SKM-1 treated with dmso at 0.1 percent for 144 hours (cell line): ENCODE measurements around the gene STAG1.
"Not testable (repeated sequence)": the region's sequence is repeated elsewhere in the genome, so short reads cannot be mapped to it uniquely, and the experiment has no call there.

Experiments used
- DNase-seq: peaks from one replicate; lab custom pipeline; 2025; ENCODE audit not compliant: unreplicated experiment; lab: John Stamatoyannopoulos, UW

The STAG1 gene

DNA sequence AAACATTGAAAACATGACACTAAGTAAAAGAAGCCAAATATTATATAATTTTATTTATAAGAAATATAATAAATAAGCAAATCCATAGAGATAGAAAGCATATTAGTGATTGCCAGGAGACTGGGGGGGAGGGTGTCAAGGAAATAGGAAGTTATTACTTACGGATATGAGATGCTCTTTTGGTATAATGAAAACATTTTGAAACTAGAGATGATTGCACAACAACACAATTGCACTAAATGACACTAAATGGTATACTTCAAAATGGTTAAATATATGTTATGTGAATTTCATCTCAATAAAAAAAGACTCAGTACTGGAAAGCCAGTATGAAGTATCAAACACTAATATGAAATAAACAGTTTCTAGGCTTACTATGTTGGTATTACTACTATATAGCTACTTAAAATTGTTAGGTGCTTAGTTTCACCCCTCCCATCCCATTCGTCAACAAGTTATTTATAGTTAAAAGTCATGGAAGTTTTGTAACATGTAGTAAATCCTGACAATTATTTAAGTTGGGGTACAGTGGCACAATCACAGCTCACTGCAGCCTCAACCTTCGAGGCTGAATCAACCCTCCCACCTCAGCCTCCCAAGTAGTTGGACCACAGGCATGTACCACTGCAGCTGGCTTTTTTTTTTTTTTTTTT, 43.7 kb downstream of the STAG1 start:
- DNase-seq, result no peak

DNA sequence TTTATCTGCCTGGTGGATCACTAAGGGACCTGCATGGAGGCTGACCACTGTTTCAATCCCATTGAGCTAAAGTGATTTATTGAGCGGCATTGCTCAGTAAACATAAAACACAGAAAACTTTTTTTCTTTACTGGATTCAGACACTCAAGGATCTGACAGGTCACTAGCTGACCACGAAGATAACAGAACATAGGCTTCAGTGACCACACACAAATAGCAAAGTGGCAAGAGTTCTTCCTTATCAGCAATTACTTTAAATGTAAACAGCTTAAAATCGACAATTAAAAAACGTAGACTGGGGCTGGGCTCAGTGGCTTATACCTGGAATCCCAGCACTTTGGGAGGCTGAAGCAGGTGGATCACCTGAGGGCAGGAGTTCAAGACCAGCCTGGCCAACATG, 48.7 kb downstream of the STAG1 start:
- DNase-seq, result no peak

DNA sequence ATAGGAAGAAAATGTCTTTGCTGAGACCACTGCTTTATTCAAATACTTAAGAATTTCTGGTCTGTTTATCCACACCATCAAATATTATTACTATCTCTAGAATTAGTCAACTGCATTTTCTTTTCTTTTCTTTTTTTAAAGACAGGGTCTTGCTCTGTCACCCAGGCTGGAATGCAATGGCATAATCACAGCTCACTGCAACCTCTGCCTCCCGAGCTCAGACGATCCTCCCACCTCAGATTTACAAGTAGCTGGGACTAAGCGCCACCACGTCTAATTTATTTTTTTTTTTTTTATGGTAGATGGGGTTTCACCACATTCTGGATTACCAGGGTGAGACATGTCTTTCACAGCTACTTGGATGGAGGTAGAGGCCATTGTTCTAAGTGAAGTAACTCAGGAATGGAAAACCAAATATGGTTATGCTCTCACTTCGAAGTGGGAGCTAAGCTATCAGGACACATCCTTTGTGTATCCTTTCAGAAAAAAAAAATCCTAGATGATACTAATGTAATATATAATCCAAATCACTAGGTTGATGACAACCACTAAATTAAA, 52.8 kb downstream of the STAG1 start:
- no peak for DNase-seq

DNA sequence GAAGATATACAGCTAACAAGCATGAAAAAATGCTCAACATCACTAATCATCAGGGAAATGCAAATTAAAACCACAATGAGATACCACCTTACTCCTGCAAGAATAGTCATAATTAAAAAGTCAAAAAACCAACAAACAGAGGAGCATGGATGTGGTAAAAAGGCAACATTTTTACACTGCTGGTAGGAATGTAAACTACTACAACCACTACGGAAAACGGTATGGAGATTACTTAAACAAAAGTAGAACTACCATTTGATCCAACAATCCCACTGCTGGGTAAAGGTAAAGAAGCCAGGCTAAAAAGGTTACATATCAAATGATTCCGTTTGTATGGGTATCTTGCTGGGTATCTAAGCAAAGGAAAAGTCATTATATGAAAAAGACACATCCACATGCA, 53.8 kb downstream of the STAG1 start:
- no peak for DNase-seq

DNA sequence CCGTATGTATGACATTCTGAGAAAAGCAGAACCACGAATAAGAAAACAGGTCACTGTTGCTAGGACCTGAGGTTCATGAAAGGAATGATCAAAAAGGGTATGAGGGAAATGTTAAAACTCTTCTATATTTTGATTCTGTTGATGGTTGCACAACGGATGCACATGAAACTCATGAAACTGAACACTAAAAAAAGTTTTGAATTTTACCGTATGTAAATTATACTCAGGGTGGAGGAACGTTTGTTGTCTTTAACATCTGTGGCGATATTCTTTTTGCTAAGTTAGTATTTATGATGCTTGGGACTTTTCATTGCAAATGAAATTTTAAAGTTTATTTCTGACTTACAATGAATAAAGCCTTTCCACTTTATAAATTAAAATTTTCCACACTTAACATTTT, 55.4 kb downstream of the STAG1 start:
- DNase-seq, result no peak

DNA sequence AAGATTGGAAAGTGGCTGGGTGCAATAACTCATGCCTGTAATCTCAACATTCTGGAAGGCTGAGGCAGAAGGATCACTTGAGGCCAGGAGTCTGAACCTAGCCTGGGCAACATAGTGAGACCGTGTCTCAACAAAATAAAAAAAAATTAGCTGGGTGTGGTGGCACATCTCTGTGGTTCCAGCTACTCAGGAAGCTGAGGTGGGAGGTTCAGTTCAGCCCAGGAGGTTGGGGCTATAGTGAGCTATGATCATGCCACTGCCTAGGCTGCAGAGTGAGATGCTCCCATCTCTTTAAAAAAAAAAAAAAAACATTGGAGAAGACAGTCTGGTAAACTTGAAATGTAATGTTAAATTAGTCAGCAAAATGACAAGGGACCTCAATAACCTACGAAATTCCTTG, 57.9 kb downstream of the STAG1 start:
- DNase-seq, result no peak

DNA sequence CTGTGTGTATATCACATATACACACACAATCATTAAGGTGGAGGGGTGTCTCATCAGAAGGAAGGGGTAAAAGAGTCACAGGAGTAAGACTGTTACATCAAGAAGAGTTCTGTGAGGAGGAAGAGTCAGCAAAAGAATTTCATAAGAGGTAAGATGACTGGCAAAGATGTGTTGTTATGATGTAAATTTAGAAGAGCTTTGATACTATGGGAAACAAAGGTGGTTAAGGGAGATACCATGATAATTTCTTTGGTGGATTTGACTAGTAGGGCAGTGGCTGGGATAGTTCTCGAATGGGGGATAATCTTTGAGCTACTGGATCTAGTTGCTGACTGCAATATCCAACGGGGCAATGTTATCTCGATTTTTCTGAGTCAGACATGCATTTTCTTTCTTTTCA, 61.6 kb downstream of the STAG1 start:
- DNase-seq, result no peak

DNA sequence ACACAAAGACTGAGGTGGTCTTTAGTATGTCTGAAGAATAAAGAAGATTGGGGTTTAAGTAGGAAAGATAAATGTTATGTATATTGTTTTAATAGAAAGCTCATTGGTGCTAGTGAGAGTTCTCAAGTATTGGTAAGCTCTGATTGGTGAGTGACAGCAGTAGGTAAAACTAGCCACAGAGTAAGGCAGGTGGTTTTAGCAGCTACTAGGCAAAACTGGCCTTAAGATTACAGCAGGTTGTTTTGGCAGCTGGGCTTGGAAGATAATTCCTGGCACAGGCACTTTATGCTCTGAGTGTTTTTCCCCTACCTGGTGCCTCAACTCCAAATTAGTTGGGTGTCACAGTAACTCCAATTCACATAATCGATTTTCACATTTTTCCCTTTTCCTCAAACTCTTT, 66.3 kb downstream of the STAG1 start:
- no peak for DNase-seq

DNA sequence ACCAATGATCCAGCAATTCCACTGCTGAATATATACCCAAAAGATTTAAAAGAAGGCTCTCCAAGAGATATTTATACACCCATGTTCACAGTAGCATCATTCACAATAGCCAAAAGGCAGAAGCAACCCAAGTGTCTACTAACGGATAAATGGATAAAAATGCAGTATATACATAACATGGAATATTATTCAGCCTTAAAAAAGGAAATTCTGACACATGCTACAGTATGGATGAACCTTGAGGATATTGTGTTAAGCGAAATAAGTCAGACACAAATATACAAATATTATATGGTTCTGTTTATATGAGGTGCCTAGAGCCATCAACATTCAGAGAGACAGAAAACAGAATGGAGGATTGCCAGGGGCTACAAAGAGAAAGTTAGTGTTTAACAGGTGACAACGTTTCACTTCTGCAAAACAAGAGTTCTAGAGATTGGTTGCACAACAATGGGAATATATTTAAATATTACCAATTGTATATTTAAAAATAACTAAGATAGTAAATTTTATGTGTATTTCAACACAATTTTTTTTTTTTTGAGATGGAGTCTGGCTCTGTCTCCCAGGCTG, 69.4 kb downstream of the STAG1 start:
- DNase-seq, result no peak

DNA sequence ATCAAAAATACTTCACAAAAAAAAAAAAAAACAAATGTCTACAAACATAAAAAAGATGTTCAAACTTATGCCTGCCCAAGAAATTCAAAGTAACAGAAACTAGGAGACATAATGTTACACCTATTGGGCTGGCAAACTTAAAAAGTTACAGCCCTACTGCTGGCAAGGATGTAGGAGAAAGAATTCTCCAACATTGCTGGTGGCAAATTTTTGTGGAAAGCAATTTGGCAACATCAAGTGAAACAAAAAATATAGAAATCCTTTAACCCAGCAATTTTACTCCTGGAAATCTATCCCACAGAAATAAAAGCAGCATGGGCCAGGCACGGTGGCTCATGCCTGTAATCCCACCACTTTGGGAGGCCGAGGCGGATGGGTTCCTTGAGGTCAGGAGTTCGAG, 73.2 kb downstream of the STAG1 start:
- DNase-seq, result no peak

DNA sequence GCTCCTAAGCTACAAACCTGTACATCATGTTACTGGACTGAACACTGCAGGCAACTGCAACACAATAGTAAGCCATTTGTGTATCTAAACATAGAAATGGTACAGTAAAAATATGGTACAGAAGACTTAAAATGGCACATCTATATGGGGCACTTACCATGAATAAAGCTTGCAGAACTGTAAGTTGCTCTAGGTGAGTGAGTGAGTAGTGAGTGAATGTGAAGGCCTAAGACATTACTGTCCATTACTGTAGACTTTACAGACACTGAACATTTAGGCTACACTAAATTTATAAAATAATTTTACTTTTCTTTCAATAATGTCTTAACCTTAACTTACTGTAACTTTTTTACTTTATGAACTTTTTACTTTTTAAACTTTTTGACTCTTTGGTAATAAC, 76.2 kb downstream of the STAG1 start:
- no peak for DNase-seq

DNA sequence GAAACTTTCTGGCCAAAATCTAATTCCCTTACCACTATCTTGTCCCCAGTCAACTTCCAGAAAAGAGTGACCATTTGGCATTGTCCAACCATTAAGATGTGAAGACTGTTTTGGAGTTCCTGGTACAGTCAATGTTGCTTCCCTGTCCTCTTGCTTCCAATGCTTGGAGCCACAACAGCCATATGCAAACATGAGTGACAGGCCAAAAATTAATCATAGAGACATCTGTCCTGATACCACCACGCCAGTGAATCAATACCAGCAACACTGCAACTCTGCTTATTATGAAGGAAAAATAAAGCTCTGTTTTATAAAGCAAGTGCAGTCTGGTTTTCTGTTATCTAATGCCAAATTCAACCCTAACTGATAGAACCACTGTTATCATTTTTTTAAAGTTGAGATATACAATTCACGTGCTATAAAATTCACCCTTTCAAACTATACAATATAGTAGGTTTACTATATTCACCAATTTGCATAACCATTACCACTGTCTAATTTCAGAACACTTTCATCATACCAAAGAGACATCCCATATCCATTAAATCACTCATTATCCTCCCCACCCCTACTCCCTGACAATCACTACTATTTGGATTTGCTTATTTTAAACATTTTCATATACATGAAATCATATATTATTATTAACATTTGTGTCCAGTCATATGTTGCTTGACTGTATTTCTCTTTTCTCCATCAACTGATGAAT, 76.9 kb downstream of the STAG1 start:
- no peak for DNase-seq

DNA sequence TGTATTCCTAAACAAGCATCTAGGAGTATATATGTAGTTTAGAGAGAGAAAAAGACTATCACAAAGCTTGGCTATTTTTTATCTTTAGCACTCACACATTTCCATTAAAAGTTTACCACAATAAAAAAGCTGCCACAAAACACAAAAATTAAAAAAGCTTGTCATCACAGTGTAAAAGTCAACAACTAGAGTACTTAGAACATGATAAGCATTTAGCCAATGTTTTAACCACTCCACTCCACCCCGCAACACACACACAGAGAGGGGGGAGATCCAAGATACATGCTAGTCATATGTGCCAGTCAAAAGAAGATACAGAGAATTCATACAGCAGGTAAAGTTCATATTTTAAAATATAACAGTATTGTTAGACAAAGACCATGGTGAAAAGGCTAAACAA, 79.7 kb downstream of the STAG1 start:
- DNase-seq, result no peak

DNA sequence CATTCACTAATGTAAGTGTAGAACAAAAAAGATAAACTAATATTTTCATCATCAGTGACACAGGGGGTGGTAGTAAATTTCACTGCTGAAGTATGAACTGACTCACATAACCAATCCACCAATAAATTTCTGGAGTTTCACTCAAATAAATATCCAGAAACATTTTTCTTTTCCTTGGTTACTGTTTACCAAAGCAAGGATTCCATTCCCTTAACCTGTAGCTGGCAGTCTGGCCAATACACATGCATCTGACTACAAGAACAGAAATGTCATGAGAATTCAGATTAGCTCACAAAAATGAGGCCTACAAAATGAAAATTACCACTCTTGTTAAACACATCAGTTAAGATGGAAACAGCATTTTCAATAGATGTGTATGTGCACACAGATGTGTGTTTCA, 80.3 kb downstream of the STAG1 start:
- no peak for DNase-seq

DNA sequence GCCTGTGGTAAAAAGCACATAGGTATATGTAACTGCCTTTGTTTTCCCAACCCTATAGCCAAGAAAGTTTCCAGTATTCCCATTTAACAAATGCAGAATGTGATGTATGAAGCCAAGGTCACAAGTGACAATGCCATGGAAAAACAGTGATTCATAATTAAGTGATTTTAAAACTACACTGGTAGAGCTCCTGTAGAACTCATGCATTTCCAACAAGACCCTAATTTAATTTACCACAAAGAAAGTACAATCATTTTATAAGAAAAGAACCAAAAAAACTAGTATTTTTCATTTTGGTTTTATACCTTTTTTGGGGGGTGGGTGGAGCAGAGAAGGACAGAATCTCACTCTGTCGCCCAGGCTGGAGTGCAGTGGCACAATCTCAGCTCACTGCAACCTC, 82.0 kb downstream of the STAG1 start:
- DNase-seq, result no peak

DNA sequence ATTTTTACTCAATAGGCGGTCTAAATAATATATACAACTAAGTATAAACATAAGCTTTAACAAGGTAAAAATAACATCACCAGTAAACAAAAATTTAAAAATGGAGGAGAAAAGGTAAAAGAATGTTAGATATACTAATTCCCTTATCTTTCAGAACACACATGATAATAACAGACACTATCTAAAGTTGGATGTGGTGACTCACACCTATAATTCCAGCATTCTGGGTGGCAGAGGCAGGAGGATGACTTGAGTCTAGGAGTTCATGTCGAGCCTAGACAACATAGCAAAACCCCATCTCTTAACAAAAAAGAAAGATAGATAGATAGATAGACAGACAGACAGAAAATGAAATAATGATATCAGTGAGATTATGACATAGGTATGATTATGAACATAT, 85.1 kb downstream of the STAG1 start:
- DNase-seq, result no peak

DNA sequence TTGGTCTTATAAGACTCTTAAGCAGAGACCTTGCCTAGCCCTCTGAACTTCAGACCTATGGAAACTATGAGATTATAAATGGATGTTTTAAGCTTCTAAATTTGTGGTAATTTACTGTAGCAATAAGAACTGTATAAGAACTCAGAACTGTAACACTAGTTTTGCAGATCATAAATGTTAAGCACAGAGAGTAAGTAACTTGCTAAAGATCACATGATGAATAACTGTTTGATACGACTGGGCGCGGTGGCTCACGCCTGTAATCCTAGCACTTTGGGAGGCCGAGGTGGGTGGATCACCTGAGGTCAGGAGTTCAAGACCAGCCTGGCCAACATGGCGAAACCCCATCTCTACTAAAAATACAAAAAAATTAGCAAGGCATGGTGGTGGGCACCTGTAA, 85.9 kb downstream of the STAG1 start:
- DNase-seq, result not testable (repeated sequence)

DNA sequence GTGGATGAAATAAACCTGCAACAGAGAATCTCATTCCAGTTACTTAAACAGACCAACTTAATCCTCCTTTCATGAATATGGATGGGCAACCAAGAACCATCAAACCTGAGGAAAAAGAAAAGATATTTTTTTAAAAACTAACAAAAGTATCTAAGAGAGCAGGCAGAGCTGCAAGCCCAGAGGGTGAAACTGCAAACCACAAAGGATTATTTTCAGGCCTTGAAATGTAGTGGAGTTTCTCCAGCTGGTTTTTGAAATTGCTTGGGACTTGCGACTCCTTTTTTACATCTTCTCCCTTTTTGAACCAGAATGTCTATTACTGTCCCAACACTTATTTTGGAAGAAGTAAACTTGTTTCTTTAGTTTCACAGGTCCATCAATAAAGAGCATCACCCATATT, 87.4 kb downstream of the STAG1 start:
- no peak for DNase-seq

DNA sequence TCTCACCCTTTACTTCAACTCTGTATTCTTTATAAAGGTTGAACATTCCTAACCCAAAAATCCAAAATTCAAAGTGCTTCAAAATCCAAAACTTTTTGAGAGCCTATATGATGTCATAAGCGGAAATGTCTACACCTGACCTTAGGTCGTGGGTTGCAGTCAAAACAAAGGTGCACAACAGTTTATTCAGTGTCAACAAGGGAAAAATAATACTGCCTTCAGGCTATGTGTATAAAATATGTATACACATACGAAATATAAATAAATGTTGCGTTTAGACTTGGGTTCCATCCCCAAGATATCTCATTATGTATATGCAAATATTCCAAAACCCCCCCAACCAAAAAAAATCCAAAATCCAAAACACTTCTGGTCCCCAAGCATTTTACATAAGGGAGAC, 90.9 kb downstream of the STAG1 start:
- DNase-seq, result no peak

DNA sequence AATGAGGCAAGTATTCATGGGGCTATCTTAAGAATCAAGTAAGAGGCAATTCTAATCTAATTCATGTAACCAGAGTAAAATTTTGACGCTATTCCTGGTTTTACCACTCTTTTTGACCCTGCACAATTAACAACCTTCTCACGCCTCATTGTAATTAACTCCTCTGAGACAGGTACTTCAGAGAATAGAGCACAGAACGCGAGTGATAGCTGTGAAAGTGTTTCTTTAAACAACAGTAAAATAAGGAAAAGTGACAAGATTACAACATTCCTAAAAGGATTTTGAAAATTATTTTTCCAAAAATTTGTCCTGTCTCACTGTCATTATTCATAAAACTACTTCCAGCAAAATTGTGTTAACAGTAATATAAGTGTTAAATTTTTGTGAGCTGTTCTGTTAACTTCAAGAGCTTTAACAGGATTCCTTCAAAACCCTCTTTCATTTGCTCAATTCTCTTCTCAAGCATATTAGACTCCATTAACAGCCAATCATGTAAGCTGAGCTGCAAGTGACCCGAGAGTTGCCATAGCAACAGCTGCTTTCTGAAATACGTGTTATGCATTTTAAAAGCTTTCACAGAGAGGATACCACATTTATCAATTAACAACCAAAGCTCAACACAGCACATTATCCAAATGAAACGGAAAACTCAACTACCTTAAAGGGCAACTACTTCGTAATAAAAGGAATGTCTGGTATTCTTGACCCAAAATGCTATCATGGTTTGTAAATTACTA, 93.1 kb downstream of the STAG1 start:
- DNase-seq, result no peak

DNA sequence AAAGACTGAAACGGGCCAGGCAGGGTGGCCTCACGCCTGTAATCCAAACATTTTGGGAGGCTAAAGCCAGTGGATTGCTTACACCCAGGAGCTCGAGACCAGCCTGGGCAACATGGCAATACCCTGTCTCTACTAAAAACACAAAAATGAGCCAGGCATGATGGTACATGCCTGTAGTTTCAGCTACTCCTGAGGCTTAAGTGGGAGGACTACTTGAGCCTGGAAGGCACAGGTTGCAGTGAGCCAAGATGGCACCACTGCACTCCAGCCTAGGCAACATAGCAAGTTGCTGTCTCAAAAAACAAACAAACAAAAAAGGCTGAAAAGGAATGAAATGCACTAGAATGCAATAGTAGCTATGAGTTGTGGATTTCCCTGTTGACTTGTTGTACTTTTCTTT, 94.7 kb downstream of the STAG1 start:
- no peak for DNase-seq

DNA sequence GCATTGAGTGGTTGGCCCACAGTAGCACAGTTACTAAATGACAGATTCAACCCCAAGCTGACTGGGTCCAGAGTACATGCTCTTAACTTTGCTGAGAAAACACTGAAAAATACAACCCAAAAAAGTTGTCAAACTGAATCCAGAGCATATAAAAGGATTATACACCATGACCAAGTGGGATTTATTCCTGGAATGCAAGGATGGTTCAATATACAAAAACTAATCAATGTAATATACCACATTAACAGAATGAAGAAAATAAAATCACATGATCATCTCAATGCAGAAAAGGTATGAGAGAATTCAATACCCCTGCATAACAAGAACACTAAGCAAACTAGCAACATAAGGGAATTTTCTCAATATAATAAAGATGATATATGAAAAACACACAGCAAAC, 98.5 kb downstream of the STAG1 start:
- no peak for DNase-seq
